Measurements from ENCODE around the gene AUTS2. TPM values are rescaled to one million over a fixed set of nuclear protein-coding genes. Genes with fewer than 3 reads are reported as not detected.

AUTS2 gene
- total and polyA plus RNA-seq, 2 experiments from 2014 or later = 32.0 to 91.0 TPM

DNA sequence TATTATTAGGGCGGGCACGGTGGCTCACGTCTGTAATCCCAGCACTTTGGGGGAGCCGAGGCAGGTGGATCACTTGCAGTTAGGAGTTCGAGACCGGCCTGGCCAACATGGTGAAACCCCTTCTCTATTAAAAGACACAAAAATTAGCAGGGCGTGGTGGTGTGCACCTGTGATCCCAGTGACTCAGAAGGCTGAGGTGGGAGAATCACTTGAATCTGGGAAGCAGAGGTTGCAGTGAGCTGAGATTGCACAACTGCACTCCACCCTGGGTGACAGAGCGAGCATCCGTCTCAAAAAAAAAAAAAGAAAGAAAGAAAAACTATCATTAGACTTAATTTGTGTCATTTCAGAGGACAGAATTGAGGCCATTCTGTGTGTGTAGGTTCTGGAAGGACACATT is 780.9 kb downstream of the AUTS2 start:
- no peak for ATAC-seq
- Histone ChIP-seq H3K27ac (ENCODE audit: low read depth) (no peak overlapping the region), H3K4me3 (no peak overlapping the region), H3K27me3 (ENCODE audit: insufficient read depth) (no peaks in the 10 kb centered on the region), H4K20me1 (replicated peaks; ENCODE audit: insufficient read depth) (no peaks in the 10 kb centered on the region), H3K4me1 (ENCODE audit: insufficient read depth) (no peaks in the 10 kb centered on the region), H3K9me2 (ENCODE audit: insufficient read depth) (no peaks in the 10 kb centered on the region), H3F3A (replicated peaks; ENCODE audit: low read depth) (no peaks in the 10 kb centered on the region), H3K36me3 (ENCODE audit: insufficient read depth) (no peaks in the 10 kb centered on the region), H2AFZ (no peak overlapping the region), H3K4me2 (no peak overlapping the region), H3K79me2 (replicated peaks; ENCODE audit: insufficient read depth) (no peaks in the 10 kb centered on the region)
- peaks cover 4% of the 10 kb centered on the region for H3K27me3 Mint-ChIP-seq (ENCODE audit: insufficient read depth, low read depth, poor library complexity)
- no peaks in the 10 kb centered on the region for H3K9me3 Mint-ChIP-seq
- TF ChIP-seq, protein P1, sequence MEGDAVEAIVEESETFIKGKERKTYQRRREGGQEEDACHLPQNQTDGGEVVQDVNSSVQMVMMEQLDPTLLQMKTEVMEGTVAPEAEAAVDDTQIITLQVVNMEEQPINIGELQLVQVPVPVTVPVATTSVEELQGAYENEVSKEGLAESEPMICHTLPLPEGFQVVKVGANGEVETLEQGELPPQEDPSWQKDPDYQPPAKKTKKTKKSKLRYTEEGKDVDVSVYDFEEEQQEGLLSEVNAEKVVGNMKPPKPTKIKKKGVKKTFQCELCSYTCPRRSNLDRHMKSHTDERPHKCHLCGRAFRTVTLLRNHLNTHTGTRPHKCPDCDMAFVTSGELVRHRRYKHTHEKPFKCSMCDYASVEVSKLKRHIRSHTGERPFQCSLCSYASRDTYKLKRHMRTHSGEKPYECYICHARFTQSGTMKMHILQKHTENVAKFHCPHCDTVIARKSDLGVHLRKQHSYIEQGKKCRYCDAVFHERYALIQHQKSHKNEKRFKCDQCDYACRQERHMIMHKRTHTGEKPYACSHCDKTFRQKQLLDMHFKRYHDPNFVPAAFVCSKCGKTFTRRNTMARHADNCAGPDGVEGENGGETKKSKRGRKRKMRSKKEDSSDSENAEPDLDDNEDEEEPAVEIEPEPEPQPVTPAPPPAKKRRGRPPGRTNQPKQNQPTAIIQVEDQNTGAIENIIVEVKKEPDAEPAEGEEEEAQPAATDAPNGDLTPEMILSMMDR (conservative IDR thresholded peaks at IDR 0.05; ENCODE audit: low read depth in 2 of 2) = no peak
- TF ChIP-seq EZH2 (IDR thresholded peaks at IDR 0.05; ENCODE audit: low read depth, unreplicated experiment) = no peak
- TF ChIP-seq EZH2phosphoT487 (IDR thresholded peaks at IDR 0.05; ENCODE audit: unreplicated experiment) = no peak
- no peaks in the 10 kb centered on the region for H3K36me3 Mint-ChIP-seq (ENCODE audit: low read depth)
- H3K4me3 Mint-ChIP-seq = no peak overlapping the region
- no peak for DNase-seq (ENCODE audit: low spot score)
- no peak overlapping the region for H3K27ac Mint-ChIP-seq
- no peaks in the 10 kb centered on the region for H3K4me1 Mint-ChIP-seq

DNA sequence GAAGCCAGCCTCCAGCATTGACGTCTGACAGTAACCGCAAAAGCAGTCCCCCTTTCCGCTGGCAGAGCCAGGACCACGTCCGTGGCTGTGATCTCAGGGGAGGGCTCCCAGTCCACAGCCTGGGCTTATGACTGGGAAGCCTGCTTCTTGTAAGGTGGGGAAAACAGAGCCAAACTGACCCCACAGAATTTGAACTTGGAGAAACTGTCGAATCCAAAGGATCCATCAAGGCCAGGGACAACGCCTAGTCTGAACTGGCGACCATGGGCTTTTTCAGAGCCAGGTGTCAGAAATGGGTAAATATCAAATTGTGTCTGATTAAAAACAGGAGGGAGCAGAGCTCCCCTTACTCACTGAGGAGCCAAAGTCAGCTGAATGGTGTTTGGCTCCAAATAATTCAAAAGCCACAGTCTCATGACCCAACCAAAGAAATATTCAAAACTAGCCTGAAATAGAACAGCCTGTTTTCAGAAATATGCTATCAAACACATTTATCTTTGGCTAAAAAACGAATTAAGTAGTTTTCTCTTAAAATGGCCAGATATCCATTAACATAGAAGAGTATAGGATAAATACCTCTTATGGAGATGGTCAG is 782.2 kb downstream of the AUTS2 start:
- DNase-seq (ENCODE audit: low spot score) = no peak
- no peak for ATAC-seq

More for the DNA sequence above, 782.2 kb downstream of the AUTS2 start:
- no peaks in the 10 kb centered on the region for H3K36me3 Mint-ChIP-seq (ENCODE audit: low read depth)
- no peaks in the 10 kb centered on the region for H3K4me1 Mint-ChIP-seq
- H3K9me2 ChIP-seq (ENCODE audit: insufficient read depth) = no peaks in the 10 kb centered on the region
- no peaks in the 10 kb centered on the region for H3K79me2 ChIP-seq (replicated peaks; ENCODE audit: insufficient read depth)
- no peak overlapping the region for H3K27ac Mint-ChIP-seq
- H3K4me1 ChIP-seq (ENCODE audit: insufficient read depth) = no peaks in the 10 kb centered on the region
- no peaks in the 10 kb centered on the region for H3K27me3 ChIP-seq (ENCODE audit: insufficient read depth)
- no peak overlapping the region for H3K4me3 ChIP-seq
- no peak overlapping the region for H2AFZ ChIP-seq
- TF ChIP-seq STAT1 (IDR thresholded peaks at IDR 0.05; ENCODE audit: unreplicated experiment) = no peak
- TF ChIP-seq EZH2 (IDR thresholded peaks at IDR 0.05; ENCODE audit: low read depth, unreplicated experiment) = no peak
- TF ChIP-seq, protein P1 (conservative IDR thresholded peaks at IDR 0.05; ENCODE audit: low read depth in 2 of 2) = no peak
- TF ChIP-seq, protein P2, sequence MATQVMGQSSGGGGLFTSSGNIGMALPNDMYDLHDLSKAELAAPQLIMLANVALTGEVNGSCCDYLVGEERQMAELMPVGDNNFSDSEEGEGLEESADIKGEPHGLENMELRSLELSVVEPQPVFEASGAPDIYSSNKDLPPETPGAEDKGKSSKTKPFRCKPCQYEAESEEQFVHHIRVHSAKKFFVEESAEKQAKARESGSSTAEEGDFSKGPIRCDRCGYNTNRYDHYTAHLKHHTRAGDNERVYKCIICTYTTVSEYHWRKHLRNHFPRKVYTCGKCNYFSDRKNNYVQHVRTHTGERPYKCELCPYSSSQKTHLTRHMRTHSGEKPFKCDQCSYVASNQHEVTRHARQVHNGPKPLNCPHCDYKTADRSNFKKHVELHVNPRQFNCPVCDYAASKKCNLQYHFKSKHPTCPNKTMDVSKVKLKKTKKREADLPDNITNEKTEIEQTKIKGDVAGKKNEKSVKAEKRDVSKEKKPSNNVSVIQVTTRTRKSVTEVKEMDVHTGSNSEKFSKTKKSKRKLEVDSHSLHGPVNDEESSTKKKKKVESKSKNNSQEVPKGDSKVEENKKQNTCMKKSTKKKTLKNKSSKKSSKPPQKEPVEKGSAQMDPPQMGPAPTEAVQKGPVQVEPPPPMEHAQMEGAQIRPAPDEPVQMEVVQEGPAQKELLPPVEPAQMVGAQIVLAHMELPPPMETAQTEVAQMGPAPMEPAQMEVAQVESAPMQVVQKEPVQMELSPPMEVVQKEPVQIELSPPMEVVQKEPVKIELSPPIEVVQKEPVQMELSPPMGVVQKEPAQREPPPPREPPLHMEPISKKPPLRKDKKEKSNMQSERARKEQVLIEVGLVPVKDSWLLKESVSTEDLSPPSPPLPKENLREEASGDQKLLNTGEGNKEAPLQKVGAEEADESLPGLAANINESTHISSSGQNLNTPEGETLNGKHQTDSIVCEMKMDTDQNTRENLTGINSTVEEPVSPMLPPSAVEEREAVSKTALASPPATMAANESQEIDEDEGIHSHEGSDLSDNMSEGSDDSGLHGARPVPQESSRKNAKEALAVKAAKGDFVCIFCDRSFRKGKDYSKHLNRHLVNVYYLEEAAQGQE (IDR thresholded peaks at IDR 0.05; ENCODE audit: unreplicated experiment) = no peak
- TF ChIP-seq JUNB (IDR thresholded peaks at IDR 0.05; ENCODE audit: unreplicated experiment) = no peak
- no peak for TF ChIP-seq CREB1 (CRISPR knock-in tag; IDR thresholded peaks at IDR 0.05; ENCODE audit: low read depth)
- TF ChIP-seq, protein P3, sequence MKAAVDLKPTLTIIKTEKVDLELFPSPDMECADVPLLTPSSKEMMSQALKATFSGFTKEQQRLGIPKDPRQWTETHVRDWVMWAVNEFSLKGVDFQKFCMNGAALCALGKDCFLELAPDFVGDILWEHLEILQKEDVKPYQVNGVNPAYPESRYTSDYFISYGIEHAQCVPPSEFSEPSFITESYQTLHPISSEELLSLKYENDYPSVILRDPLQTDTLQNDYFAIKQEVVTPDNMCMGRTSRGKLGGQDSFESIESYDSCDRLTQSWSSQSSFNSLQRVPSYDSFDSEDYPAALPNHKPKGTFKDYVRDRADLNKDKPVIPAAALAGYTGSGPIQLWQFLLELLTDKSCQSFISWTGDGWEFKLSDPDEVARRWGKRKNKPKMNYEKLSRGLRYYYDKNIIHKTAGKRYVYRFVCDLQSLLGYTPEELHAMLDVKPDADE (IDR thresholded peaks at IDR 0.05) = no peak
- no peak for TF ChIP-seq ZNF331 (CRISPR knock-in tag; IDR thresholded peaks at IDR 0.05; ENCODE audit: low read depth)
- no peaks in the 10 kb centered on the region for H3K9me3 Mint-ChIP-seq
- H3K27me3 Mint-ChIP-seq (ENCODE audit: insufficient read depth, low read depth, poor library complexity) = peaks cover 4% of the 10 kb centered on the region
- H4K20me1 ChIP-seq (replicated peaks; ENCODE audit: insufficient read depth) = no peaks in the 10 kb centered on the region
- no peak overlapping the region for H3K4me2 ChIP-seq
- H3K36me3 ChIP-seq (ENCODE audit: insufficient read depth) = no peaks in the 10 kb centered on the region
- H3F3A ChIP-seq (replicated peaks; ENCODE audit: low read depth) = no peaks in the 10 kb centered on the region
- H3K4me3 Mint-ChIP-seq = no peak overlapping the region
- no peak overlapping the region for H3K27ac ChIP-seq (ENCODE audit: low read depth)

Measured in GM23338 (cell line).